Limb (tissue), 2 donors: ENCODE results near the gene CLEC16A.

Source experiments
- DNase-seq, 2 donors: peaks; one replicate each; pipeline ENCODE4 v3.0.0-alpha.2; 2016; ENCODE audit errors: extremely low spot score in 2 of 2

CLEC16A gene

DNA sequence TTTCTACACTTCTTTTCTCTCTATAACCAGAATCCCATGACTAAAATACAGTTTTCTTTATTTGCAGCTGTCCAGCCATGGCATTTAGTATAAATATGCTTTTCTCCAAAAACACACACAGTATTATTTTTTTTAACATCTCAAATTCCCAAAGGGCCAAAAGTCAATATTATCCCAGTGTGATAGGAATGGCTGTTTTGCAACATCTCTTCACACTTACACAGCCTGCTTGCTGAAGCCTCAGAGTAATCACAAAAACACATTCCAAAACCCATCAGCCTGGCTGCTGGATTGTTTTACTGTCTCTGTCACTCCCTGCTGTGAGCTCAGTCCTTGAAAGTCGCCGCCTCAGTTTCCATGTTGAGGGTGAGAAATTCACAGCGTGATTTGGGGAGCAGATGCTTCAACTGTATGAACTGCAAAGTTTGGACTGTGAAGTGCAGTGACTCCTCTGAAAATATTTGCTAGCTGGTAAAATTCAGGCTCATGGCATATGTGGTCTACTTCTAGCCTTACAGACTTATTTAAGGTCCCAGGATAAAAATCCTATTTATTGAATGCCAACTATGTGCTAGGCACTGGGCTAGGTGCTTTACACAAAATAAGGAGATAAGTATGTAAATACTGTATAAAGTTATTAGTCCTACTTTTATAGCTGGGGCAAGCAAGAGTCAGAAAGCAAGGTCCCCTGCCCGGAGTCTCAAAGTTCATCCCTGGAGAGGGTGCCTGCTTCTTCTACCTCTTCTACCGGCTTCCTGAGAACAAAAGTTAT is 195.1 kb downstream of the CLEC16A start:
- DNase-seq = no peak

DNA sequence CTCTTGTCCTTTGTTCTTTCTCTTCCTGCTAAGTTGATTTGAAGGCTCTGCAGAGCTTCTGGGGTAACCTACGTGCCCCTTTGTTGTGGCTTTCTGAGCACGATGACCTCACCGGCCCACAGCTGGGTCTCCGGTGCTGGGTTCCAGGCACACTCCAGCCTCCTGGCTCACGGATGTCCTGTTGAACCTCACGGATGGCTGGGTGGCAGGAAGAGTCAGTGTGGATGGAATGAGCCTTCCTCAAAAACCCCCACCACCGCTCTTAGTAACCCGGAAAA is 195.7 kb downstream of the CLEC16A start:
- no peak for DNase-seq

DNA sequence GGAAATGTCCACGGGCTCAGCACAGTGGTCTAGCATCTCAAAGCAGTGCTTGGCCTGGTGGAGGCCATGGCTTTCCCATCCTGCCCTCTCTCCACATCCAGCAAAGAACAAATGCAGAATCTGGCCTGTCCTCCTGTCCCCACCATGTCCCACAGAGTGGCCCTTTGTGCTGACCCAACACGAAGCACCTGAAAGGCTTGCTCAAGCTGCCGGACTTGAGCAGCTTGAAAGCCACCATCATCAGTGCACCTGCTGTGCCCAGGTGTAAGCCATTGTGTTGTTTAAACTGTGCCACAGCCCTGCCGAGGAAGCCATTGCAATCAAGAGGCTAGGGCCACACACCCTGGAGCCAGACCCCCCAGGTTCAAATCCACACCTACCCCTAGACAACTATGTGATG is 196.1 kb downstream of the CLEC16A start:
- no peak for DNase-seq

DNA sequence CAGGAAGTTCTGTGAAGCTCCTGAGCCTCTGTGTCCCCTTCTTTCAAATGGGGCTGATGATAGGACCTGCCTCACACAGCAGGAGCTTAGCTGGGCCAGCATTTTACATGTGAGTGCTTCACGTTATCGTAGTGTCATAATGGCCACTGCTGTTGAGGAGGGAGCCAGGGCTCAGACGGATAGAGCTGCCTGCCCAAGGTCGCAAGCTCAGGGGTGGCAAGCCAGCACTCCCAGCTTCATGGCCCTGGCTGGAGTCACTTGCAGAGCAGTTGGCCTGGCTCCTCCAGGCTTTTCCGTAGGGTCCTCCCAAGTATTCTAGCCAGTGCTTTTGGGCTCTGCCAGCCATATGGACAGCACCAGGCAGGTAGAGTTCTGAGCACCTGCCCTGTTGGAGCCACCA is 196.5 kb downstream of the CLEC16A start:
- no peak for DNase-seq

DNA sequence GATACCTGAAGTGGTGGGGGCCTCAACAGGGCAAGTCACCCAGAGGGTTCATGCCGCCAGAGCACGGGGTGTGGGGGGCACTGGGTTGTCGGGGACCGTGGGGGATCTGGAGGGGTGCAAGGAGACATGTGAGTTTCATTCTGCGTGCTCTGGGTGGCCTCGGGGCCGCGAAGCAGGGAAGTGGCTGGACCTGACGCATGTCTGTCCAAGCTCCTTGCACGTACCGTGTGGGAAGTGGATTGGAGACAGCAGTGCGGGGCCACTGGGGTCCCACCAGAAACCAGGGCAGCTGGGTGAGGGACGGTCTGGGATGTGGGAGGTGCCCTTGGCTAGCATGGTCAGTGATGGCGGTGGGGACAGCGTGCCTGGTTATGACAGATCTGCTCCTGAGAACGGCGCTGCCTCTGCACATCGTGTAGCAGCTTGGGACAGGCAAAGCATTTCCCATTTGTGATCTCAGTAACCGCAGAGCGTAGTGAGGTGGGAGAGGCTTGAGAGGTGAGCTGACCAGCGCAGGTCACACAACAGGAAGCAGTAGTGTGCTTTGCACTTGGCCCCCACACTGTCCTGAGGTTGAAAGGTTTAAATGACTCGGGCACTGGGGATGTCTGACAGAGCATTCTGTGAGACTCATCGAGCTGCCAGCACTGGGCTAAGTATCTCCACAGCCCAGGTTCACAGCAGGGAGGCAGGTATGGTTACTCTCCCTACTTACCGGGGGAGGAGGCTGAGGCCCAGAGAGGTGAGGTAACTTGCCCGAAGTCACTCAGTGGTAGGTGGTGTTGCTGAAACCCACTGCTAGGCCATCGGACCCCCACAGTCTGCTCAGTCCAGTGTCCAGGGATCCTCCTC is 197.3 kb downstream of the CLEC16A start:
- no peak for DNase-seq

DNA sequence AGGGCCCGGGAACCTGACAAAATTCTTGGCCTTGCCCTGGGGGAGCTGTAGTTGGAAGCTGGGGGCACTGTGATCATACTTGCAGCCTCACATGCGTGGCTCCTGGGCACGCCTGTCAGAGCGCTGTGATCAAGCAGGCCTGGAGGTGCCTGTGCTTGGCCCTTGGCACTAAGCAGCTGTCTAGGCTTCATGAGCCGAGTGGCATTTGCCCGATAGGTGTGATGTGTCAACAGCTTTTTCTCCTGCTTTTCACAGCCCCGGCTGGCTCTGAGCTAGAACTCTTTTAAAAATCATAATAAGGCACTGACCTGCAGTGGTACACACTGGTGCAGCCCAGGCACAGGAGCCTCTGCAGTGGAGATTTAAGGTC is 197.9 kb downstream of the CLEC16A start:
- no peak for DNase-seq

DNA sequence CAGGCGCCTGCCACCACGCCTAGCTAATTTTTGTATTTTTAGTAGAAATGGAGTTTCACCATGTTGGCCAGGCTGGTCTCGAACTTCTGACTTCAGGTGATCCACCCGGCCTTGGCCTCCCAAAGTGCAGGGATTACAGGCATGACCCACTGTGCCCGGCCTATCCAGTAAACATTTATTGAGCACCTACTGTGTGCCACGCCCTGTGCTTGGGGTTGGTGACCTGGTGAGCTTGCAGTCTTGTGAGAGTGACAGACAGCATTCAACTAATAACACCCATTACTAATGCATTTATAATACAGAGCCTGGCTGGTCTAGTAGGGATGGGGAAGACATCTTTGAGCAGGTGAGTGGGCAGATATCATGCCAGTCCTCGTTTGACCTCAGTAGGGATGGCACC is 198.6 kb downstream of the CLEC16A start:
- no peak for DNase-seq

DNA sequence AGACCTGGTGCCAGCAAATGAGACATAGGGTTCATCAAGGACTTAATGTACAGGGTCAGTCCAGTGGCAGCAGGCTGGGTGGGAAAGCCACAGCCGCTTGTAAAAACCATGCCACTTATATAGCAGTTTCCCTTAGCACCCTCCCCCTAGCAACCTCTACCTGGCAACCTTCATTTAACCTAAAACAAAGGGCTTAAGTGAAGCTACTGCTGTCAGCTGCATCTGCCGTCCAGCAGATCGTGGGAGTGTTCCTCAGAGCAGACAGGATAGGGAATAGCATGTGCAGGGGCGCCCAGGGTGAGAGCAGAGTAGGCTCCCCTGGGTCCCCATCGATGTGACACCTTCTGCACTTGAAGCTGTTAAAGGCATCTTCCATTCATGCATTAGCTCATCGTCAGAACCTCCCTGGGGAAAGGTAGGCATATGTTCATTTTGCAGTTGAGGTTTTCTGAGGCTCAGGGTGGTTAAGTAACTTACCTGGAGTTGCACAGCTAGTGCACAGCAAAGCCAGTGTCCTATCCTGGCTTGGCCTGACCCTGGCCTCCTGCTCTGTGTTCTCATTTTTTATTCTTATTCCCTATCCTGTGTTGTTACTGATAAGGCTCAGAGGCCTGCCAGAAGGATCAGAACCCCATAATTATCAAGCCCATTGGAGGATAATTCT is 199.1 kb downstream of the CLEC16A start:
- no peak for DNase-seq

DNA sequence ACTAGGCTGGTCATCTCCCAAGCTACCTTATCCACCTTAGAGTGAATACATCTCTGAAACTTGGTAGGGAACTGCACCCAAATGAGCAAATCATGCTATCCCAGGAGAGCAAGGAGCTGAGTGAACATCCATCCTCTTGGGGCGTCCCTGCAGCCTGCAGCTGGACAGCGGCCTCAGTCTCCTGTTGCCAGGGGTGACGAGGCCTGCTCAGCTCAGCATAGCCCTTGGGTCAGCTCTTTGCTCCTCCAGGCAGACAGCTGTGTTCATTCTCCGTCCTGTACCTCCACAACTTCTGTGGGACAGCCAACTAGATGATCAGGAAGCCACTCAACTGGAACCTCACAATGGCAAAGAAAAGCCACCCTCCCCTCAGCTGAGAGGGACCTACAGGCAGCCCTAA is 199.8 kb downstream of the CLEC16A start:
- DNase-seq = no peak

DNA sequence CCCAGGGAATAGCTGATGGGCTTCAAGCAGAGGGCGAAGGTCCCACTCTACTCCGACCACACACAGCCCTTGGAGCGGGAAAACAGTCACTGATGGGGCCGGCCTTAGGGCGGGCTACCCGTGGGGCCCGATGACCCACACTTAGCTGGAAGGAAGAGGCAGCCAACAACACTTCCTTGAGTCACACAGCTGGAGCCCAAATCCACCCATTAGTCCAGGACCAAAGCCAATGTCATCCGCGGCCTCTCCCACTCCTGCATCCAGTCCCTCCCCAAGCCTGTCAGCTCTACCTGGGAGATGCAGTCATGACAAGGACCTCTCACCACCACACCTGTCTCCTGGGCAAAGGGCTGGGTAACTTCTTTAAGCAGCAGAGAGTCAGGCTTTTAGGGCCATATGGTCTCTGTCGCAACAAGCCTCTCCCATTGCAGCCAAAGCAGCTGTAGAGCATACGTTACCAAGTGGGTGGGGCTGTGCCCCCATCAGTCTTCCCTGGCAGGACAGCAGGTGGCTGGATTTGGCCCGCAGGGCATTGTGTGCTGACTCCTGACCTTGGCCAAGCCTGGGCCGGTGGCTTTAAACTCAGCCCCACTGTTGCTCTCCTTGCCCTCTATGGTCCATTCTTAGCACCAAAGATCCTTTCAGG is 200.9 kb downstream of the CLEC16A start:
- DNase-seq = no peak

DNA sequence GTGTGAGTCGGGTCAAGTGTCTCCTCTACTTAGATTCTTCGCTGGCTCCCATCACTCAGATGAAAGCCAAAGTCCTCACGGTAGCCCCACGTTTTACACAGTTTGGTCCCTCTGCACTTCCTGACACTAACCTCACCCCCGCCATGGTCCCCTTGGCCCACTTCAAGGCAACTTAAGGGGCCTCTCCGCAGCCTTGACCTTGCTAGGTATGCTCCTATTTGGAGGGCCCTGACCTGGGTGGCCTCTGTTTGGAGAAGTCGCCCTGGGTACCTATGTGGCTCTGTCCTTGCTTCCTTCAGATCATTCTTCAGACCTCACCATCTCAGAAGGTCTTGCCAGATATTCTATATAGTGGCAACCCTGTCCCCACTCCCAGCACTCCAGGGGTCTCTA is 201.5 kb downstream of the CLEC16A start:
- DNase-seq = no peak

DNA sequence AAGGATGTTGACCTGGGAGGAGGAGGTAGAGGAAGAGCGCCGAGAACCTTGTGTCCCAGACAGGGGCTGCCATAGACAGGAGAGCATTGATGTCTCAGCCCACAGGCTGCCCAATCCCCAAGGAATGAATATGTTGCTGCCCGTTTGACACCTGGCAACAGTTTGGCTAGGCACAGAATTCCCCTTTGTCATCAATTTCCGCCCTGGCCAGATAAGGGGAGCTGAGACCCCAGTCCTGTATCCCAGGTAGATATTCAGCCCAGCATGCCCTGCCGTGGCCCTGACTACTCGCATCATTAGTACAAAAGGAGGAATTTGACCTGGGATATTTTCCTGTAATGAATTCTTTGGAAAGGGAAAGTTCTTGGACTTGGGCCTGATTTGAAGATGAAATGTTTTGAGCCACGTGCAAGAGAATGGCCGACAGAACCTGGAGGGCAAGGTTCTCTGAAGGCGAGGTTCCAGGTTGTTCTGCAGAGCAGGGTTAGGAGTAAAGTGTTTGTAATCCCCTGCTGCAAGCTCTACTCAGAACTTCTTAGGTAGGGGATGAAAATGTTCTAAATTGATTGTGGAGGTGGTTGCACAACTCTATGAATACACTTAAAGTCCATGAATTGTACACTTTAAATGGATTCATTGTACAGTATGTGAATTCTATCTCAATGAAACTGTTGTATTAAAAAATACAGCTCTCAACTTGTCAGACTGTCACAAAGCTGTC is 202.8 kb downstream of the CLEC16A start:
- DNase-seq = no peak

DNA sequence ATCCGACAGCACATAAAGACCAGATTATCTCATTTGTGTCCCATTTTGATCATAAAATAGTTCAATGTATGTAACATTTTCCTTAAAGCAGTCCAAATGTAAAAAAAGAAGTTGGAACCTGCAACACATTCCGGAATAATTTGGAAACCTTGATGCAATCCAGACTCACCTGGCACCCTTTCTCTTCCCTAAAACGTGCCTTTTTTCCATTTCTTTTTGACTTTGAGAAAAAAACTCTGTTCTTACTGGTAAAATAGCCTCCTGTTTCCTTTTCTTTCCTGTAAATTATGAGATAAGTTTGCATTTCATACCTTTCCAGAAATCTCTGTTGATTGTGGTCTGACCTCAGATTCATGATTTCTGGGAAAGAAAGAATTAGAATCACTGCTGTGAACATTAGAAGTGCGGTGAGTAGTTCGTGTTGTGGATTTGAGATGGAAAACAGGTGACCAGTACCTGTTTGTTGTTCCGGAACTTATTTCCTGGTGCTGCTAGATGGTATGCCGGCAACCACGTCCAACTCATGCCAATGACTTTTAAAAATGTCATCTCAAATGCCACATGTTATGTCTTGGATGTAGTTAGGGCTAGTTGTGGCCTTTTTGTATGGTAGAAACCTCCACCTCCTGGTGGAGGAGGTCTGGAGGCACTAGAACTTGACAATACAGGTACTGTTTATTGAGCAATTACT is 203.5 kb downstream of the CLEC16A start:
- DNase-seq = peak in 1 of 2 donors; percentile 36

DNA sequence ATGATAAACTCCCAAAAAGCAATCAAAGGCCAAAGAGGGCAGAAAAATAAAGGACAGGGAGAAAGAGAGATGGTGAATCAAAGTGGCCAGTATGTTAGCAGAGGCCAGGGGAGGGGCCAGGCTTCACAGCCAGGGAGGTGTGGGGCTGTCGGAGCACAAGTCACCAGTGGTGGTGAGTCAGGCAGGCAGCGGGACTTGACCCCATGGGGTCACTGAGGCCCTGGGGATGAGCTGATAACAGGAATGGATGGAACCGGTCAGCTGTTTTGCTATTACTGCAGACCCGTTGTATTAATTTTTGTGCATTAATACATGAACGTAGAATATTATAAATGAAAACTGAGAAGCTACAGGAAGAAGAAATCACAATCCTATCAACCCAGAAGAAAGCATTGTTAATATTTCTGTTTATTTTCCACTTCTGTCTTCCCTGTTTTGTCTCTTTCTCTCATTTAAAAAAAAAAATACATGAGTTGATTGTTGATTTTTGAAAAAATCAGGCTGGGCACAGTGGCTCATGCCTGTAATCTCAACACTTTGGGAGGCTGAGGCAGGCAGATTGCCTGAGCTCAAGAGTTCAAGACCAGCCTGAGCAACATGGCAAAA is 204.8 kb downstream of the CLEC16A start:
- DNase-seq = no peak

DNA sequence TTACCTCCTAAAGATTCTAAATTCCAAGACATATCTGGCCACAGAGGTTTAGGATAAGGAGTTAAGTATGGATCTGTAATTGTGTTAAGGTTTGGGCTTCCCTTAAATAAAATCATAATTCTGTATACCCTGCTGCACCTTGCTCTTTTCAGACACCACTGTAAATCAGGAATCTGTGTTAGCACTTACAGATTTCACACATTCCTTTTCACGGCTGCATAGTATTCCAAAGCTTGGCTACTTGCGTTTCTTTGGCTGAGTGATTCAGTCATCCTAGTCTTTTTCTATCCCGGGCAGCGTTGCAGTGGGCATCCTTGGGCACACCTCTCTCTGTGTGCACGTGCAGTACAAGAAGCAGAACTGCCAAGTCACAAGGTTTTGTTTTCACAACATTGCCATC is 205.8 kb downstream of the CLEC16A start:
- DNase-seq = no peak

DNA sequence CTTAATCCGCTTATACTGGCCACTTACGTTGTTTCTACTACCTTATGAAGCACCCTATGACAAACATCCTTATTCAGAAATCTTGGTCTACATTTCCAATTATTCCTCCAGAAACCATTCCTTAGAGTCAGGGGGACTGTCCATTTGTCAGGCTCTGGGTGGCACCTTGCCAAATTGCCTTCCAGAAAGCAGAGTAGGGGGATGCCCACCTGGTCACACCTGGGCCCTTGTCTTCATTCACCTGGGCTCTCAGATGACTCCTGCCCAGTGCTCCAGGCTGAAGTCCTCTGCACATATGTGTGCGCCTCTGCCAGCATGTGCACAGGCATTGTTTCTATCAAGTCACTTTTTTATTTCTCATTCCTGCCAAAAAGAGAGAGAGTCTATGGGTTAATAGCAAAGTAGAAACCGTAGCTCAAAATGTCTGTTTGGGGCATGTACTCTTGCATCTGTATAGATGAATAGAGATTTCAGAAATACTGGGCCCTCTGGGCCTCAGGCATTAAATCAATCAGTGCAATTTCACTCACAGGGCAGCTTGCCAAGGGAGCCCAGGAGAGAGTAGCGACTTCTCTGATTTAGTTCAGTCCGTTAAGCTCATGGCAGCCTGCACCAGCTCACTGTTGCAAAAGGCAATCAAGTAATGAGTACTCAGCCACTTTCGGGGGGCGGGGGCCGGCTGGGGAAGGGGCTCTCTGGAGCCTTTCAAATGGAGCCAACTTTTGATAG is 207.0 kb downstream of the CLEC16A start:
- no peak for DNase-seq

DNA sequence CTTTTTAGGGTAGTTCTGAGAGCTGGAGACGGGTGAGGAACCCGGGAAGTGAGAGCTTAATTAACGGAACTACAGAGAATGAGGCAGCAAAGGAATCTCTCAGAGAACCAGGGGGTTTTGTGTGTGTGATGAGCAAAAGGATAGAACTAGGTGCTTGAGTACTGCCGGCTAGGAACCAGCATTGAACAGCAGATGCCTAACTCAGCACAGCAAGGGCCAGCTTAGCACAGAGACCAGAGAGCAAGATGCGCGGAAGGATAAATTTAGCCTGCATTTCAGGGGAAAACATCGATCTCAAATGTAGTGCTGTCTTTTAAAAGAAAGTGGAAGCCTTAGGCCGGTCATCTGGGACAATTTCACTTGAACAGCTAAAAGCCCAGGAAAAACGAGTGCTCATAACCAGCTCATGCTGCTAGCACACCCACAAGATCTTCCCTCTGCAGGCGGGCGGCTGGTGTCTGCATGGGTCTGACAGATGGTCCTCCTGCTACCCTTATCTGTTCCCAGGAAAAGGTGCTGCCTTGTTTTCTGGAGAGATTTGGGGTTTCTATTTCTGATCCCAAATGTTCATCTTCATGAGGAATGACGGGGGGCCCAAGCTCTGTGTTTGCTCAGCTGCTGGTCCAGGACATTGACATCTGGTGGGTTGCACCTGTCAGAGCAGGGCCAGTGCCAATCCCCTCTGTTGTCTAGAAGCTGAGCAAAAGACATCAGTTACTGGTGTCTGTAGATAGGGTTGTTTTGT is 207.7 kb downstream of the CLEC16A start:
- DNase-seq = no peak

DNA sequence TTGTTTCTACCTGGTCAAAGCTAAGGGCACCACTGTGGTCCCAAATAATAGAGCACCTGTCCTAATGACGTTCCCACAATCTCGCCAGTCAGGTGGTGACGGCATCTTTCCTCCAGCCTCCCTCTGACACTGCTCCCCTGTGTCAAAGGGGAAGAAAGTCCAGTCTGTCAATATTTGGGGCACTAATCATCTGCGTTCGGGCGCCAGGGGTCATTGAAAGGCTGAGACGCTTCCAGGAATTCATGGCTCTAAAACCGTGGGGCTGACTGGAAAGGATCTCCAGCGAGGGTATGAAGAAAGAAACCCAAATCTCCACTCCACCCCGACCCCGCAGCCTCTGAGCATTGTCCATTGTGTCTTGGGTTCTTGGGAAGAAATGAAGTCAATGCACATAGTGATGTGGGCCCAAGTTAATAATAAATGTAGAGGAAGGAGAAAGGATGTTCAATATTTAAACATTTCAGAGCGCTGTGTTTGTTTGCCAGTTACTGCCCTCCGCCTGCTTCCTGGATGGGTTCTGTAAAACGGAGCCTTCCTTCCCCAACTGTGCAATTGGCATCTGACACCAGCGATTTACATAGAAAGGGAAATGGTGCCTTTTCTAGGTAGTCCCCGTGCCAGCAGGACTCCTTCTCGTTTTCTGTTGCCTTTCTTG is 208.4 kb downstream of the CLEC16A start:
- DNase-seq = no peak
